Measurements from ENCODE around the gene FAM107A. TPM values are rescaled to one million over a fixed set of nuclear protein-coding genes. Genes with fewer than 3 reads are reported as not detected.

Gene FAM107A
- total and polyA plus RNA-seq, 9 of the 15 experiments (the other 6 are each of a cell fraction or from before 2014, with no cell fraction given): 0.07 TPM; not detected in 8

- no peak for TF ChIP-seq THRB (CRISPR knock-in tag; conservative IDR thresholded peaks at IDR 0.05)
- no peak for TF ChIP-seq ZNF507 (tag; conservative IDR thresholded peaks at IDR 0.05)
- TF ChIP-seq ARID4B (CRISPR knock-in tag; IDR thresholded peaks at IDR 0.05): no peak
- no peak for TF ChIP-seq SMARCA5 (IDR thresholded peaks at IDR 0.05)
- no peak for TF ChIP-seq TCF7L2 (IDR thresholded peaks at IDR 0.05; ENCODE audit: low read depth, low read length)
- TF ChIP-seq CHCHD3 (CRISPR knock-in tag; IDR thresholded peaks at IDR 0.05): no peak
- TF ChIP-seq PTRF (tag; IDR thresholded peaks at IDR 0.05): no peak
- TF ChIP-seq KLF10 (CRISPR knock-in tag; IDR thresholded peaks at IDR 0.05): no peak
- TF ChIP-seq MAFG (tag; conservative IDR thresholded peaks at IDR 0.05): peak; percentile 90
- no peak for TF ChIP-seq POLR3A (IDR thresholded peaks at IDR 0.05; ENCODE audit: borderline replicate concordance, extremely low read depth, insufficient read depth, insufficient read length)
- TF ChIP-seq ZNF512 (tag; IDR thresholded peaks at IDR 0.05): no peak
- TF ChIP-seq POU5F1 (IDR thresholded peaks at IDR 0.05; ENCODE audit: borderline replicate concordance, low read depth, low read length, partially characterized antibody): no peak
- no peak for TF ChIP-seq SIN3B (IDR thresholded peaks at IDR 0.05; ENCODE audit: low read depth)
- no peak for TF ChIP-seq ZNF140 (CRISPR knock-in tag; IDR thresholded peaks at IDR 0.05)
- TF ChIP-seq ZNF780A (CRISPR knock-in tag; IDR thresholded peaks at IDR 0.05): no peak
- no peak for TF ChIP-seq UBTF (IDR thresholded peaks at IDR 0.05; ENCODE audit: borderline replicate concordance in 1 of 2, low read depth in 2 of 2, low read length in 2 of 2)
- no peak for TF ChIP-seq CBX2 (IDR thresholded peaks at IDR 0.05; ENCODE audit: insufficient read depth, low read length, poor library complexity, severe bottlenecking)
- TF ChIP-seq ZBTB8A (IDR thresholded peaks at IDR 0.05; ENCODE audit: partially characterized antibody): no peak
- no peak for TF ChIP-seq MECOM (CRISPR knock-in tag; IDR thresholded peaks at IDR 0.05)
Measured at GRCh38 chr3:58522759-58523425, 54.3 kb downstream of the FAM107A start (continued).
